IPS-18a (cell line): ENCODE results near the gene ARL15.
"Not testable (repeated sequence)": the region's sequence is repeated elsewhere in the genome, so short reads cannot be mapped to it uniquely, and the experiment has no call there.

Experiments
- H3K27ac ChIP-seq: one replicate; pipeline ENCODE4 v1.5.1; 2013; ENCODE audit warnings: low read length
- H3K27me3 ChIP-seq: one replicate; pipeline ENCODE4 v1.6.1; 2013; ENCODE audit warnings: mild to moderate bottlenecking, low read length; ENCODE audit not compliant: control insufficient read depth, insufficient read depth
- H3K36me3 ChIP-seq: one replicate; pipeline ENCODE4 v1.6.1; 2013; ENCODE audit warnings: low read depth, low read length; ENCODE audit not compliant: control insufficient read depth
- H3K4me1 ChIP-seq: one replicate; pipeline ENCODE4 v1.6.1; 2013; ENCODE audit warnings: low read depth, low read length; ENCODE audit not compliant: control insufficient read depth
- H3K4me3 ChIP-seq: one replicate; pipeline ENCODE4 v1.5.1; 2013; ENCODE audit warnings: low read length
- H3K9ac ChIP-seq: one replicate; pipeline ENCODE4 v1.6.1; 2013; ENCODE audit warnings: mild to moderate bottlenecking, low read length, moderate library complexity
- H3K9me3 ChIP-seq: one replicate; pipeline ENCODE4 v1.6.1; 2013; ENCODE audit warnings: low read depth, low read length; ENCODE audit not compliant: control insufficient read depth

The ARL15 gene

DNA sequence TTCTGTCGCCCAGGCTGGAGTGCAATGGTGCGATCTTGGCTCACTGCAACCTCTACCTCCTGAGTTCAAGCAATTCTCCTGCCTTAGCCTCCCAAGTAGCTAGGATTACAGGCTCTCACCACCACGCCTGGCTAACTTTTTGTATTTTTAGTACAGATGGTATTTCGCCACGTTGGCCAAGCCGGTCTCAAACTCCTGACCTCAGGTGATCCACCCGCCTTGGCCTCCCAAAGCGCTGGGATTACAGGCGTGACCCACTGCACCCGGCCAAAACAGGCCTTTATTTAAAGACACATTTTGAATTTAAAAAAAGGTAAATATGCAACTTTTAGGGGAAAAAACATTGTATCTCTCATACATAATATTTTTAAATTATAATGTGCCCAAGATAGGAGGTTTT is 266.1 kb downstream of the ARL15 start:
- not testable (repeated sequence) for H3K27ac ChIP-seq, H3K9ac ChIP-seq, H3K4me3 ChIP-seq, H3K9me3 ChIP-seq, H3K27me3 ChIP-seq, H3K36me3 ChIP-seq
- peaks cover 16% of the 10 kb centered on the region for H3K4me1 ChIP-seq

DNA sequence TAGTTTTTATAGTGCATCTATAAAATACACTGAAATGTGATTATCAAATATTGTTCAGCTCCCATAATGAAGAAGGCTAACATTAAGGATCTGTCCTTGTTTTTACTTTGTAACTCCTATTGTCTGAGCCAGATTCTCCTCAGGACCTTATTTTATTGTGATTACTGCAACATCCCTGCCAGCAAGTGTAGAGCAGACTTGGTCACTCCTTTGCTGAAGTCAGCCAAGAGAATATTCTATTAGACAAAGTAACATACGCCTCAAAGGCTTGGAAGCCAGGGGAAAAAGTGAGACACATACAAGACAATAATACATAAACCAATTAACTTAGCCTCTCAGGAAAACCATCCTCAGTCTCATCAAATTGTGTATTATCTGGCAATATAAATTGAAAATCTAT is 269.6 kb downstream of the ARL15 start:
- Histone ChIP-seq H3K9me3 (no peaks in the 10 kb centered on the region), H3K4me3 (no peak overlapping the region), H3K9ac (no peak overlapping the region), H3K36me3 (no peaks in the 10 kb centered on the region), H3K4me1 (peaks cover 16% of the 10 kb centered on the region), H3K27me3 (no peaks in the 10 kb centered on the region), H3K27ac (no peak overlapping the region)

DNA sequence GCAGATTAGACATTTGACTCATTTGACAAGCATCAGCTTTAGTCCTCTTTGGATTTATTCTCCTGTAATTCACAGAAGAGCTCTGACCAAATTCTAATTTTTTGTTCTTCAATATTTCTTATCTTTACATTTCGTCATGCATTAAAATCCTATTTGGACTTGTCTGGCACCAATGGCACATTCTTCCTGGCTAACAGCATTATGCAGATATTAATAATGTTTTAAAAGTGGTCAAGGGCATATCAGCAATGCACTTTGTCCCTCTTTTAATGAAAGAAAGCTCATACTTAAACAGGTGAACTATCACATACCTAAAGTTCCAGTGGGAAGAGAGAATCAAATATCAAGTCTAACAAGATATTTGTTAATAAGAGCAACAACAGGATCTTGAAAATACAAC is 270.4 kb downstream of the ARL15 start:
- no peak overlapping the region for H3K27ac ChIP-seq
- H3K27me3 ChIP-seq: no peaks in the 10 kb centered on the region
- peaks cover 13% of the 10 kb centered on the region for H3K4me1 ChIP-seq
- no peaks in the 10 kb centered on the region for H3K9me3 ChIP-seq
- no peaks in the 10 kb centered on the region for H3K36me3 ChIP-seq
- H3K4me3 ChIP-seq: no peak overlapping the region
- no peak overlapping the region for H3K9ac ChIP-seq

DNA sequence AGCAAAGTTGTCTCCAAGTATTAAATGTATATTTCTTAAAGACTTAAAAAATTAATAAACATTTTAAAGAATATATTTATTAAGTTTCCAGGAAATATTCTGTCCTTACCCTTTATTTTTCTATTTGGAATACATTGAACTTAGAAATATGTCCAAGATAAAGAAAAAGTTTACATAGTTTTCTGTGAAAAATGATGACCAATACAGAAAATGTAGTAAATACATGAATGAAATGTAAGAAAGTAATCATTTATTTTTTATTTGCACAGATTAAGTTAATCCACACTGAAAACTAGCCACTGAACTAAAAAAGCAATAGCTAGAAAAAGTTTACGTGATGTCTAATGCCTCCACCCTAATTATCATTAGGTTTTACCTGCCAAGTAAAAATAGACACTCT is 273.2 kb downstream of the ARL15 start:
- H3K4me3 ChIP-seq: no peak overlapping the region
- no peaks in the 10 kb centered on the region for H3K9me3 ChIP-seq
- H3K27ac ChIP-seq: no peak overlapping the region
- H3K4me1 ChIP-seq: peaks cover 11% of the 10 kb centered on the region
- no peaks in the 10 kb centered on the region for H3K36me3 ChIP-seq
- no peak overlapping the region for H3K9ac ChIP-seq
- H3K27me3 ChIP-seq: no peaks in the 10 kb centered on the region

DNA sequence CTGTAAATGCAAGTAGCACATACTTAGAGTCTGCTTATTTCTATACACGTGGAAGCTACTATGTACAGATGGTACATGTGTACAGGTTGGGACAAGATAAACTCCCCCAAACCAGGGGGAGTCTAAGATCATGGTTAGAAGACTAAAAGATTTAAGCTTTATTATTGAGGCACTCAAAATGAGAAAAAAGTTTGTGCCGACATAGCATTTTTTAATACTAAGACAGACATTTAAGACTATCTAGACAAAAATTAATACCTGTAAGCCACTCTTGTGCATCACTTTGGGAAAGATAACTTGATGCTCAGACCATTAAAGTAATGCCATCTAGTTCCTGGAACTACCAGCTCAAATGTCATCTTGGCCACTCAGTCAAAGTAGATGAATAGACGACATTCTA is 279.4 kb downstream of the ARL15 start:
- Histone ChIP-seq H3K9ac (no peak overlapping the region), H3K4me1 (no peaks in the 10 kb centered on the region), H3K9me3 (no peaks in the 10 kb centered on the region), H3K27me3 (no peaks in the 10 kb centered on the region), H3K27ac (no peak overlapping the region), H3K4me3 (no peak overlapping the region), H3K36me3 (no peaks in the 10 kb centered on the region)

DNA sequence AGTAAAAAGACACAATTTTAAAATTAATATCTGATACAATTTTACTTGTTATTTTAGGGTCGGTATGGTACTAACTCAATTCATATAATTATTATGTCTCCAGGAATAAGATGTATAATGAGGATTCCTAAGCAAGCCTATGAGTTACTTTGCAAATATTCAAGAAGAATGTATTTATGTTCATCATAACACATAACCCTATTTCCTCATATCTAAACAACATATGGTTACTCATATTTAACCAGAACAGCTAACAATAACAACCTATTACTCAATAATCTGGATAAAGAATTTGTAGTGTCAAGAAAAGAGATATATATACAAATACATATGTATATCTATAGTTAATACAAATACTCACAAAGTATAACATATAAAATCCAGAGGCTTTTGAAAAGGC is 285.9 kb downstream of the ARL15 start:
- Histone ChIP-seq H3K27ac (no peak overlapping the region), H3K36me3 (no peaks in the 10 kb centered on the region), H3K4me3 (no peak overlapping the region), H3K27me3 (no peaks in the 10 kb centered on the region), H3K4me1 (peaks cover 24% of the 10 kb centered on the region), H3K9ac (no peak overlapping the region), H3K9me3 (no peaks in the 10 kb centered on the region)

DNA sequence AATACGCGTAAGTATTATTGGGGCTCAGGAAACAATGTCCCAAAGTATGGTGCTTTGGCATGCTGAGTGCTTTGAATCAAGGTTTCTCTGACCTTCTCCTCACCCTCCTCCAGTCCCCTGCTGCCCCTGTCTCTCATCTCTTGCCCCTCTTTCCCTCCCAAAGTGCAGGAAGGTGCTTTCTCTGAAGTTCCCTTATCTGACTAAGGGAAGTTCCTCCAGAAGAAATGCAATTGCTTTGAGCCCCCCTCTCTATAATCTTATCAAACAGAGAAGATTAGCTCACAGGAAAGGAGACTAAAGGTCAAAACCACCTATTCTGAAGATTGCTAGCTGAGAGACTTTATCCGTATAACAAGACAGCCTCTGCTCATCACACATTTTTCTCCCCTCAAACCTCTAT is 288.1 kb downstream of the ARL15 start:
- peak overlapping the region; percentile 81 for H3K27ac ChIP-seq
- H3K4me3 ChIP-seq: no peak overlapping the region
- H3K36me3 ChIP-seq: no peaks in the 10 kb centered on the region
- H3K4me1 ChIP-seq: peaks cover 43% of the 10 kb centered on the region
- no peak overlapping the region for H3K9ac ChIP-seq
- no peaks in the 10 kb centered on the region for H3K27me3 ChIP-seq
- no peaks in the 10 kb centered on the region for H3K9me3 ChIP-seq

DNA sequence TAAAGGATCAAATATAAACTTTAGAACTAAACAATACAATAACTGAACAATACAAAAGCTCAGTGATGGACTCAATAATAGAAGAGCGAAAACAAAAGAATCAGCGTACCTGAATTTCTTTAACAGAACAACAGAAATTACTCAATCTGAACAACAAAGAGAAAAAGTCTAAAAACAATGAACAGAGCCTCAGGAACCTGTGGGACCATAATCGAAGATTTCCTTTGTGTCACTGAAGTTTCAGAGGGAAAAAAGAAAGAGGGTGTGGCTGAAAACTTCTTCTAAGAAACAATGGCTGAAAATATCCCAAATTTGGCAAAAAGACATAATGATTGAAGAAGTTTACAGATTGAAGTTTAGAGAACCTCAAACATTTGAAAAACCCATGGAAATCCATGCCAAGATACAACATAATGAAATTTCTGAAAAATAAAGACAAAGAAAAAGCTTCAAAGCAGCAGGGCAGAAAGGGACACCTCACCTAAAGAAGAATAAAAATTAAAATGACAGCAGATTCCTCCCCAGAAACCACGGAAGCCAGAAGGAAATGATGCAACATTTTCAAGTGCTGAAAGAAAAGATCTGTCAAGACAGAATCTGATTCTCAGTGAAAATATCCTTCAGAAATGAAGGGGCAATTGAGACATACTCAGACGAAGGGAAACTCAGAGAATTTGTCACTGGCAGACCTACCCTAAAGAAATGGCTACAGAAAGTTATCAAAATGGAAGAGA is 288.8 kb downstream of the ARL15 start:
- peak overlapping the region; percentile 81 for H3K27ac ChIP-seq
- H3K36me3 ChIP-seq: no peaks in the 10 kb centered on the region
- H3K4me3 ChIP-seq: no peak overlapping the region
- H3K9ac ChIP-seq: peak overlapping the region; percentile 1
- H3K9me3 ChIP-seq: no peaks in the 10 kb centered on the region
- peaks cover 50% of the 10 kb centered on the region for H3K4me1 ChIP-seq
- no peaks in the 10 kb centered on the region for H3K27me3 ChIP-seq

DNA sequence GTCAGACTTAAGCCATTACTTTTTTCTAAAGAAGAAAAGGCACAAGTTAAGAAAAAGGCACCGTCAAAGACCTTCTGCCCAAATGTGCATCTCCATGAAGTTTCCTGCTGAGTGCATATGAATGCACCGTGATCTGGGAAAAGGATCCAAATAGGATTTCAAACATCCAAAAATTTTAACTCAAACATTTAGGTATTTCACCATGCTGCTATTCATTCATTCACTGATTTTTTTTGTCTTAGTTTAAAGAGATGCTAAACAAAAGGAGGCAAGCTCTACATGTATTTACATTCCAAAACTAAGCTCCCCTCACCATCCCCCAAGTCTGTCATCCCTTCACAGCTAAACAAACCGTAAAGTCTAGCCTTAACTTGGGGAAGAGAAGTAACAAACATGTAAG is 291.9 kb downstream of the ARL15 start:
- Histone ChIP-seq H3K27me3 (no peaks in the 10 kb centered on the region), H3K9me3 (peaks cover 8% of the 10 kb centered on the region), H3K4me1 (peaks cover 60% of the 10 kb centered on the region), H3K4me3 (peak overlapping the region; percentile 56), H3K9ac (peak overlapping the region; percentile 51), H3K27ac (peak overlapping the region; percentile 98), H3K36me3 (no peaks in the 10 kb centered on the region)

DNA sequence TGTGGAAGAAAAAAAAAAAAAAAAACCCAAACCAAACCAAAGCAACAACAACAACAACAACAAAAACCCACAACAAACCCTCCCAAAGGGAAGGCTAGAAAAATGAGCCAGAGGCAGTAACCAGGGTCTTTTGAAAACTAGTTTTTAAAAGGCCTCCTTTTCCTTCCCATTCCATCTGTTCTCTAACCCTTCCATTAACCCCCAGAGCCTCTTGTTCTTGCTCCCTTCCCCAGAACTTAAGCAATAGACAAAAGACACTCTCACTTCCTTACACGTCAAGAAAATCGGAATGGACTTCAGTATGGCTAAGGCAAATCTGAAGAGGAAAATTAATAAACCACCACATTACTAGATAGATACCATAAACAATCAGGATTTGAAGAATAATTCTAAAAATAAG is 292.8 kb downstream of the ARL15 start:
- peaks cover 58% of the 10 kb centered on the region for H3K4me1 ChIP-seq
- no peaks in the 10 kb centered on the region for H3K27me3 ChIP-seq
- H3K9me3 ChIP-seq: peaks cover 9% of the 10 kb centered on the region
- peak overlapping the region; percentile 98 for H3K27ac ChIP-seq
- no peaks in the 10 kb centered on the region for H3K36me3 ChIP-seq
- peak overlapping the region; percentile 5 for H3K4me3 ChIP-seq
- H3K9ac ChIP-seq: peak overlapping the region; percentile 47

DNA sequence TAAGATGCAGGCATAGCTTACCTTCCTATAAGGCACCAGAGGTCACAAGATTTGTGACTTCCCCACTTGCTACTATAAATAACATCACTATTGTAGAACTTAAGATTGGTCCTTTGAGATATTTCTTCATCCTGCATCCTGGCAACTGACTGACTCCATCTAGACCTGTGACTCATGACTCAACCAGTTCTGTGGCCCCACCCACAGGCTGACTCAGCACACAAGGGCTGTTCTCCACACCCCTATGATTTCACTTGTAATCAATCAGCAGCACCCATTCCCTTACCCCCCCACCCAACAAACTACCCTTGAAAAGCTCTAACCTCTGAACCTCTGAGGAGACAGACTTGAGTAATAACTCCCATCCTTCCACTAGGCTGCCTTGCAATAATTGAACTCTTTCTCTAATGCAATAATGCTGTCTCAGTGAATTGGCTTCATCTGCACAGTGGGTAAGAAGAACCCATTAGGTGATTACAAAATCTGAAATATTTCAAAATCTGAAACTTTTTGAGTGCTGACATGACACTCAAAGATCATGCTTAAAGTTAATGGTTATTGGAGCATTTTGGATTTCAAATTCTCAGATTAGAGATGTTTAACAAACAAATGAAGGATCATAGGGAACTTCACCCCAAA is 296.7 kb downstream of the ARL15 start:
- Histone ChIP-seq H3K36me3 (no peaks in the 10 kb centered on the region), H3K27ac (no peak overlapping the region), H3K9me3 (peaks cover 9% of the 10 kb centered on the region), H3K27me3 (no peaks in the 10 kb centered on the region), H3K4me1 (peaks cover 49% of the 10 kb centered on the region), H3K4me3 (no peak overlapping the region), H3K9ac (no peak overlapping the region)

DNA sequence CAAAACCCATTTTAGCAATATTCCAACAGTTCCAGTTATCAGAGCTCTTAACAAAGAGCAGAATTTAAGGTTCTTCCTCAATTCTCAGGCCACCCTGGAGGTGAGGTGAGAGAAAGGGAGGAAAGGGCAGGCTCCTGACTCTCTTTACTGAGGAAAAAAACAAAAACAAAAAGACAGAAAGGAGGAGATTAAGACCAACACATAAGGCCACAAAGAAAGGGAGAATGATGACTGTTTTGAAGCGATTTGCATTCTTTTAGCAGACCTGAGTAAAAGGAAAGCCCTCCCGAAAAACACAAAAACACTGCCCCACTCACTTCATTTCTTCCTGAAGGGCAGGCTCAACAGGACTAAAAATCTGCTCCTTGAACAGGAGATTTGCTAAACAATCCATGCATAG is 300.5 kb downstream of the ARL15 start:
- Histone ChIP-seq H3K27me3 (no peaks in the 10 kb centered on the region), H3K27ac (peak overlapping the region; percentile 90), H3K9me3 (peaks cover 9% of the 10 kb centered on the region), H3K4me1 (peaks cover 32% of the 10 kb centered on the region), H3K9ac (peak overlapping the region; percentile 24), H3K36me3 (no peaks in the 10 kb centered on the region), H3K4me3 (no peak overlapping the region)
